Epidermal melanocyte (primary cell): ENCODE results near the gene SINHCAF.
"Not testable (repeated sequence)": the region's sequence is repeated elsewhere in the genome, so short reads cannot be mapped to it uniquely, and the experiment has no call there.

Experiments
- DNase-seq: peaks from one replicate; pipeline ENCODE4 v3.0.0; 2011; ENCODE audit warnings: low spot score; ENCODE audit not compliant: insufficient read length

The SINHCAF gene, protein sequence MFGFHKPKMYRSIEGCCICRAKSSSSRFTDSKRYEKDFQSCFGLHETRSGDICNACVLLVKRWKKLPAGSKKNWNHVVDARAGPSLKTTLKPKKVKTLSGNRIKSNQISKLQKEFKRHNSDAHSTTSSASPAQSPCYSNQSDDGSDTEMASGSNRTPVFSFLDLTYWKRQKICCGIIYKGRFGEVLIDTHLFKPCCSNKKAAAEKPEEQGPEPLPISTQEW

DNA sequence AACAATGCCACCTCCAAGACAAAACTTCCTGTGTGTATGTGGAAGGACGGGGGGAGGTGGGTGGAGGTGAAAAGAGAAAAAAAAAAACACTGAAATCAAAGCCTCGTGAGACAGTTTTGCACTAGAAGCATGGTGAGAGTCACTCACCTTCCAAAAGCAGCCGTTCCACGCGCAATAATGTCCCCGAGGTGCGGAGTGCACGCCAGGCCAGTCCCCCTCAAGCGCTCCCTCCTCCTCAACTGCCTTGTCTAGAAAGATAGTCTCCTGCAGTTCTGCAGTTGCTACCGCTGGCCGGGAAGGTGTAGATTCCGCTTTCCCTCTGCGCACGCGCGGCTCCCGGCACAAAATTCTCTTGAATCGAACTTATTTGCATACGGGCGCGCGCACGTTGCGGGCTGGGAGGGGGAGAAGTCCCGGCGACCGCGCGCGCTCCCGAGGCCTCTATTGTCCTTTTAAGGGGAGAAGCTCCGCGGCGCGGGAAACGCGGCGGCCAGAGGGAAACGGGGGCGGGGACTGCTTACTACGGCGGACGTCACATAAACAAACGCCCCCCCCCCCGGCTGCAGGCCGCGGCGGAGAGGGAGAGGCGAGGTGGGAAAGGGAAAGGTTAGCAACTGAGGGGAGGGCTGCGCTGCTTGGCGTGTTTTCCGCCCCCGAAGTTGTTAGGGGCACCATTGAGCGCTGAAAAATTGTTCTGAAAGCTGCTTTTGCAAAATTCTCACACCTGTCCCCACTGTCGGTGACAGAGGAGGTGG lies at the start of gene SINHCAF:
Gene SINHCAF (minus strand): TSS at position 274 of the 755 bp plus-strand sequence. CDS start 27,946 bp downstream, outside the sequence.
- DNase-seq = peak; percentile 84

DNA sequence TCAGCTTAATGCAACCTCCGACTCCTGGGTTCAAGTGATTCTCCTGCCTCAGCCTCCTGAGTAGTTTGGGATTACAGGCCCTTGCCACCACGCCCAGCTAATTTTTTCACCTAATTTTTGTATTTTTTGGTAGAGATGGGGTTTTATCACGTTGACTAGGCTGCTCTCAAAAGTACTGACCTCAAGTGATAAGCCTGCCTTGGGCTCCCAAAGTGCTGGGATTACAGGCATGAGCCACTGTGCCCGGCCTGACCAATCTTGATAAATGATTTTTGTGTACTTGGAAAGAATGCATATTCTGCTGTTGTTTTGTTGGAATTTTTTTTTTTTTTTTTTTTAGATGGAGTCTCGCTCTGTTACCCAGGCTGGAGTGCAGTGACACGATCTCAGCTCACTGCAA lies 49.5 kb upstream of the SINHCAF start:
- not testable (repeated sequence) for DNase-seq

DNA sequence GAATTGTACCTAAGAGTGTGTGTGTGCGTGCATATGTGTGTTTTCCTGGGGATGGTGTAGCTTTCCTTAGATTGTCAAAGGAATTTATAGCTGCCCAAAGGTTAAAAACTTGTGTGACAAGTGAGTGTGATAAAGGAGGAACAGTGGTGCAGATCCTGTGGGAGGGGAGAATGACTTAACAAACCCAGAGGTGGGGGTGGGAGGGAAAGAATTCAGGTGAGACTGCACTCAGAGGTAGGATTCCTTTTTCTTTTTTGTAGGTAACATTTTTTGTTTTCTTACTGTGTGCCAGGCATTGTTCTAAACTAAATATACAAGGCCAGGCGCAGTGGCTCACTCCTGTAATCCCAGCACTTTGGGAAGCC lies 45.3 kb upstream of the SINHCAF start:
- no peak for DNase-seq

- DNase-seq = no peak
Measured at GRCh38 chr12:31370531-31371255, 44.7 kb upstream of the SINHCAF start.

- no peak for DNase-seq
Measured at GRCh38 chr12:31369712-31370521, 44.0 kb upstream of the SINHCAF start.

- no peak for DNase-seq
Measured at GRCh38 chr12:31368666-31369361, 42.9 kb upstream of the SINHCAF start.

DNA sequence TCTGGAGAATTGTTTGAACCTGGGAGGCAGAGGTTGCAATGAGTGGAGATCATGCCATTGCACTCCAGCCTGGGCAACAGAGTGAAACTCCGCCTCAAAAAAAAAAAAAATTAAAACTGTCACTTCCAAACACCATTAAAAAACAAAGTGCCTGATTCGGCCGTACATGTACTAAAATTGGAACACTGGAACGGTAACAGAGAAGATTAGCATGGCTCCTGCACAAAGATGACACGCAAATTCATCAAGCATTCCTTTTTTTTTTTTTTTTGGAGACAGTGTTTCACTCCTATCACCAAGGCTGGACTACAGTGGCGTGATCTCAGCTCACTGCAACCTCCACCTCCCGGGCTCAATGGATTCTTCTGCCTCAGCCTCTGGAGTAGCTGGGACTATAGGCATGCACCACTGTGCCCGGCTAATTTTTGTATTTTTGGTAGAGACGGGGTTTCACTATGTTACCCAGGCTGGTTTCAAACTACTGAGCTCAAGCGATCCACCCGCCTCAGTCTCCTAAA lies 40.2 kb upstream of the SINHCAF start:
- no peak for DNase-seq

- no peak for DNase-seq
Measured at GRCh38 chr12:31363831-31364230, 37.9 kb upstream of the SINHCAF start.

- no peak for DNase-seq
Measured at GRCh38 chr12:31363416-31363809, 37.5 kb upstream of the SINHCAF start.

DNA sequence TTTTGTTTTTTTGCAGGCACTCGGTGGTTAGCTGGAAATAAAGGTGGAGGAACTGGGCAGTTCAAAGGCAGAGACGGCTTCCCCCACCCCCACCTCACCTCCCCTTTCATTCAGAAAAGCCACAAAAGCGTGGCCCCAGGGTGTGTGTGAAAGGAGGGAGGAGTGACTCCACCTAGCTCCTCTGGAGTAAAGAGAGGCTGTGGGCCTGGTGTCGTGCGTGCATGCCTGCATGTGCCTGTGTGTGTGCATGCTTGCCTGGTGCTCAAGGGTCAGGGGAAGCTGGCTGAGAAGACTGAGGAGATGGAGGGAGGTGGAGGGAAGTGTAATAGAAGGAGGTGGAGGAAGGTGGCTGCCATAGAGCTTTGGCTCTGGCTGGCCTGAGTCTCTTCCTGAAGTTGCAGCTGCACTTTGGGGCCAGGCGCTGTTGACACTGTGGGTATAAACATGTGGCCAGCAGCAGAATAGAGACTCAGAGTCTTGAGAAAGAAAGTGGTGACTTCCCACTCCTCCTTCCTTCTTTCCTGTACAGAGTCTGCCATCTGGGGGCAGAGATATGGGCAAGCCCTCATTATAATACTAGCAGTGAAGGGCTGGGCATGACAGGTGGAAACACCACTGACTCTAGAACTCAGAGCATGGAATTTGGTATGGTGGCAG lies 36.9 kb upstream of the SINHCAF start:
- no peak for DNase-seq

DNA sequence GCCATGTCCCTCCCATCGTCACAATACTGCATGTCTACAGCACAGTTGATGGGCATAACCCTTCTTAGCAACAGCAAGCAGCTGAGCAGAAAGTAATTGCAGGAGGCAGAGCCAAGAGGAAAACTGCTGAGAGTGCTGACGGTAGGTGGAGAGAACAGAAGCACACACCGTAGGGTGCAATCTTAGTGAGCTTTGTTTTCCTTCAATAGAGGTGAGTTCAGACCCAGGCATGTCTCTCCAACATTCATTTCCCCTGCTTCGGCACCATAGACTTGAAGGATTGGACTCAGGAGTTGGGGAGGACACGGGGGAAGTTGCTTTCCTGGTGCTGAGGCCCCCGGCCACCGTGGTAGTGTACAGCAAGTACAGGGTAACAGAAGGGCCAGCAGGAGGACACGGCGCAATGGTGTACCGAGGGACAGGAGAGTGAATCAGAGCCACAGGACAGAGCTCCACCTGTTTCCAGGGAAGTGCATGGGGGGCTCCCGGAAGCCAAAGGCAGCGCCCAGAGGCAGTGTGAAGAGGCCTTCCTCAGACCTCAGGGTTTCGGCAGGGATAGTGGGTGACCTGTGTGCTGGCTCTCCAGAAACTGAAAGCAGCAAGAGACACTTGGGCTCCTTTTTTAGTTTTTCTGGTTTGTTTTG lies 36.3 kb upstream of the SINHCAF start:
- DNase-seq = no peak

DNA sequence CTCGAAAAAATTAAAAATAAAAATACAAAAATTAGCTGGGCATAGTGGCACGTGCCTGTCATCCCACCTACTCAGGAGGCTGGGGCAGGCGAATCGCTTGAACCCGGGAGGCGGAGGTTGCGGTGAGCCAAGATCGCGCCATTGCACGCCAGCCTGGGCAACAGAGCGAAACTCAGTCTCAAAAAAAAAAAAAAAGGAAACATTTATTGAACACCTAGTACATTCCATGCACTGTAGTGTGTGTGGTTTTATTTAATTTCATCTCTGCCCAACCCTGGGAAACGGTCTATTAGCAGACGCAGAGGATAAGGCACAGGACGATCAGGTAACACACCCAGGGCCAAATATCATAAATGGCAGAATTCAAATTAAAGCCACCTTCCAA lies 35.8 kb upstream of the SINHCAF start:
- no peak for DNase-seq

DNA sequence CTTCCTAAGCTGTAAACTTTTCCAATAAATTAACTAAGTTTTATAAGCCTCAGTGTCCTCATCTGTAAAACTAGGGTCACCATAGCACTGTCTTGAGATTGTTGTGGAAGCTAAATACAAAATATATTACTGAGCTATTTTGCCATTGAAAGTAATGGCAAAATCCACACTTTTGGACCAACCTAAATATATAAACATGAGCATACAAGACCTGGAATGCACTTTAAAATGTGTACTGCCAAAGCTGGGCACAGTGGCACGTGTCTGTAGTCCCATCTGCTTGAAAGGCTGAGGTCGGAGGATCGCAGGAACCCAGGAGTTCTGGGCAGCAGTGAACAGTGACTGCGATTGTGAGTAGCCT lies 29.8 kb upstream of the SINHCAF start:
- no peak for DNase-seq

GRCh38 chr12:31353750-31354708 lies 28.1 kb upstream of the SINHCAF start:
- DNase-seq = no peak

DNA sequence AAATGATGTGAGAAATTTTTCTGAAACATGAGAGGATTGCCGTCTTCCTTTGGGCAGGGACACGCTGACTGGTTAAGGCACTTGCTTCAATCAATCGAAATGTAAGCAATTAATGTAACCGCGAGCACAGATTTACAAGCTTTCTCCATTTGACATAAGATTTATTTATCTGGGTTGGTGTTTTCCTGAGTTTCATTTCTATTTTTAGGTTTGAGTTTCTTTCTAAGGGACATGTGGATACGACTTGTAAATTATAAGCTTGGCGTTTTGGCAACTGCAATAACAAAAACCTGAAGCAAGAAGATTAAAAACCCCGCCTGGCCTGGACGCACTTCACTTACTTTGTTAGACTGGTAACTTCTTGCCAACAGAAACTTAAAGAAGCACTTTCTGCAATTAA lies 20.3 kb upstream of the SINHCAF start:
- DNase-seq = no peak

- DNase-seq = no peak
Measured at GRCh38 chr12:31343139-31343538, 17.2 kb upstream of the SINHCAF start.

- DNase-seq = no peak
Measured at GRCh38 chr12:31342286-31342685, 16.3 kb upstream of the SINHCAF start.

- DNase-seq = no peak
Measured at GRCh38 chr12:31339831-31340622, 14.1 kb upstream of the SINHCAF start.
